Right lobe of liver (tissue), 4 donors: ENCODE measurements around the gene ADAMTS3.

Experiments used
- POLR2A ChIP-seq: fragments of 450-650 bp; IDR thresholded peaks from one replicate; pipeline ENCODE4 v1.6.1; 2017; ENCODE audit warnings: antibody characterized with exemption, mild to moderate bottlenecking
- TF ChIP-seq, protein P1 (sequence below), 4 donors: fragments of 200-600 bp in 3 of 4; fragments of 450-650 bp in 1 of 4; IDR thresholded peaks; one replicate each; pipeline versions ENCODE4 v1.5.1 to v1.8.0; 2016 to 2022; ENCODE audit warnings: antibody characterized with exemption in 4 of 4, mild to moderate bottlenecking in 2 of 4
- donor health status: DM: no; HTN: no; CAD: no.
- donor health status: DM: no; HTN: no; CAD: no.
- donor health status: DM: no; HTN: yes; CAD: no.

GRCh38 chr4:72471816-72472215, 97.2 kb downstream of the ADAMTS3 start:
- TF ChIP-seq, protein P1, sequence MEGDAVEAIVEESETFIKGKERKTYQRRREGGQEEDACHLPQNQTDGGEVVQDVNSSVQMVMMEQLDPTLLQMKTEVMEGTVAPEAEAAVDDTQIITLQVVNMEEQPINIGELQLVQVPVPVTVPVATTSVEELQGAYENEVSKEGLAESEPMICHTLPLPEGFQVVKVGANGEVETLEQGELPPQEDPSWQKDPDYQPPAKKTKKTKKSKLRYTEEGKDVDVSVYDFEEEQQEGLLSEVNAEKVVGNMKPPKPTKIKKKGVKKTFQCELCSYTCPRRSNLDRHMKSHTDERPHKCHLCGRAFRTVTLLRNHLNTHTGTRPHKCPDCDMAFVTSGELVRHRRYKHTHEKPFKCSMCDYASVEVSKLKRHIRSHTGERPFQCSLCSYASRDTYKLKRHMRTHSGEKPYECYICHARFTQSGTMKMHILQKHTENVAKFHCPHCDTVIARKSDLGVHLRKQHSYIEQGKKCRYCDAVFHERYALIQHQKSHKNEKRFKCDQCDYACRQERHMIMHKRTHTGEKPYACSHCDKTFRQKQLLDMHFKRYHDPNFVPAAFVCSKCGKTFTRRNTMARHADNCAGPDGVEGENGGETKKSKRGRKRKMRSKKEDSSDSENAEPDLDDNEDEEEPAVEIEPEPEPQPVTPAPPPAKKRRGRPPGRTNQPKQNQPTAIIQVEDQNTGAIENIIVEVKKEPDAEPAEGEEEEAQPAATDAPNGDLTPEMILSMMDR (IDR thresholded peaks at IDR 0.05) = no peak
- no peak for TF ChIP-seq POLR2A
